K562 (cell line): ENCODE results near the gene SRBD1. TPM values are rescaled to one million over a fixed set of nuclear protein-coding genes. Genes with fewer than 3 reads are reported as not detected.
A peak's percentile ranks its signal among the peaks of the same experiment; 100 is the strongest.

ENCODE experiments used
- BACH1 ChIP-seq: fragments of 200-800 bp; sonication (Bioruptor generic); IDR thresholded peaks from 2 replicates; pipeline ENCODE4 v1.6.1; 2016; ENCODE audit warnings: missing genetic modification characterization, missing compliant biosample characterization
- E2F8 ChIP-seq: fragments of 450-650 bp; IDR thresholded peaks from 2 replicates; pipeline ENCODE4 v1.7.1; 2018; ENCODE audit warnings: mild to moderate bottlenecking, low read depth; ENCODE audit not compliant: partially characterized antibody
- POLR2A ChIP-seq: fragments of 450-650 bp; conservative IDR thresholded peaks from 2 replicates; pipeline ENCODE4 v1.6.1; 2016
- ZBTB11 ChIP-seq, 3 experiments: fragments of 200-800 bp in 1 of 3; fragments of 250-450 bp in 1 of 3; fragments of 450-650 bp in 1 of 3; sonication (Bioruptor Pico) in 1 of 3; sonication (Bioruptor generic) in 1 of 3; formaldehyde crosslinking in 1 of 3; IDR thresholded peaks; 2 replicates each; pipeline versions ENCODE4 v1.6.1 to v1.8.0; 2016 to 2022; ENCODE audit warnings: mild to moderate bottlenecking in 2 of 3, missing genetic modification characterization in 2 of 3, missing compliant biosample characterization in 1 of 3, moderate library complexity in 1 of 3
- ZNF175 ChIP-seq: fragments of 200-800 bp; sonication (Bioruptor generic); IDR thresholded peaks from 2 replicates; pipeline ENCODE4 v1.6.1; 2016; ENCODE audit warnings: low read depth, mild to moderate bottlenecking, missing genetic modification characterization, missing compliant biosample characterization
- ZNF217 ChIP-seq: sonication (generic); formaldehyde crosslinking; IDR thresholded peaks from 2 replicates; pipeline ENCODE4 v1.8.0; 2022; ENCODE audit warnings: mild to moderate bottlenecking, missing genetic modification reagents
- polyA plus RNA-seq, 8 experiments: library from polyadenylated mRNA; depleted of rRNA in 4 of 8; stranded (reverse) in 5 of 8; unstranded in 3 of 8; fragments of >200 nt; fragmentation: Nextera tagmentation in 2 of 8; fragmentation: Illumina TruSeq in 1 of 8; extraction: Ambion mirVana in 2 of 8; extraction: Trizol in 1 of 8; gene quantifications; 2 replicates each; pipeline versions ENCODE4 v1.2.1 to v1.2.3, GENCODE V29; 2011 to 2014; ENCODE audit warnings: inconsistent platforms in 1 of 8, missing spikeins in 1 of 8
- total RNA-seq, 7 experiments: library from RNA; depleted of rRNA in 6 of 7; stranded (reverse); fragments of >200 nt in 6 of 7; fragmentation: Illumina TruSeq in 2 of 7; extraction: Trizol in 2 of 7; gene quantifications; 2 replicates each; pipeline versions ENCODE4 v1.2.1 to v1.2.3, GENCODE V29; 2011 to 2021; ENCODE audit warnings: low replicate concordance in 1 of 7
- TF ChIP-seq, protein P1 (sequence below): fragments of 450-650 bp; IDR thresholded peaks from 2 replicates; pipeline ENCODE4 v1.6.1; 2017; ENCODE audit warnings: antibody characterized with exemption, mild to moderate bottlenecking

The SRBD1 gene
- total and polyA plus RNA-seq, 9 of the 15 experiments (the other 6 are each of a cell fraction or from before 2014, with no cell fraction given), result 6.9 to 23.2 (median 14.7) TPM

GRCh38 chr2:45616658-45617411, 5.8 kb upstream of the SRBD1 start (continued):
- TF ChIP-seq, protein P1, sequence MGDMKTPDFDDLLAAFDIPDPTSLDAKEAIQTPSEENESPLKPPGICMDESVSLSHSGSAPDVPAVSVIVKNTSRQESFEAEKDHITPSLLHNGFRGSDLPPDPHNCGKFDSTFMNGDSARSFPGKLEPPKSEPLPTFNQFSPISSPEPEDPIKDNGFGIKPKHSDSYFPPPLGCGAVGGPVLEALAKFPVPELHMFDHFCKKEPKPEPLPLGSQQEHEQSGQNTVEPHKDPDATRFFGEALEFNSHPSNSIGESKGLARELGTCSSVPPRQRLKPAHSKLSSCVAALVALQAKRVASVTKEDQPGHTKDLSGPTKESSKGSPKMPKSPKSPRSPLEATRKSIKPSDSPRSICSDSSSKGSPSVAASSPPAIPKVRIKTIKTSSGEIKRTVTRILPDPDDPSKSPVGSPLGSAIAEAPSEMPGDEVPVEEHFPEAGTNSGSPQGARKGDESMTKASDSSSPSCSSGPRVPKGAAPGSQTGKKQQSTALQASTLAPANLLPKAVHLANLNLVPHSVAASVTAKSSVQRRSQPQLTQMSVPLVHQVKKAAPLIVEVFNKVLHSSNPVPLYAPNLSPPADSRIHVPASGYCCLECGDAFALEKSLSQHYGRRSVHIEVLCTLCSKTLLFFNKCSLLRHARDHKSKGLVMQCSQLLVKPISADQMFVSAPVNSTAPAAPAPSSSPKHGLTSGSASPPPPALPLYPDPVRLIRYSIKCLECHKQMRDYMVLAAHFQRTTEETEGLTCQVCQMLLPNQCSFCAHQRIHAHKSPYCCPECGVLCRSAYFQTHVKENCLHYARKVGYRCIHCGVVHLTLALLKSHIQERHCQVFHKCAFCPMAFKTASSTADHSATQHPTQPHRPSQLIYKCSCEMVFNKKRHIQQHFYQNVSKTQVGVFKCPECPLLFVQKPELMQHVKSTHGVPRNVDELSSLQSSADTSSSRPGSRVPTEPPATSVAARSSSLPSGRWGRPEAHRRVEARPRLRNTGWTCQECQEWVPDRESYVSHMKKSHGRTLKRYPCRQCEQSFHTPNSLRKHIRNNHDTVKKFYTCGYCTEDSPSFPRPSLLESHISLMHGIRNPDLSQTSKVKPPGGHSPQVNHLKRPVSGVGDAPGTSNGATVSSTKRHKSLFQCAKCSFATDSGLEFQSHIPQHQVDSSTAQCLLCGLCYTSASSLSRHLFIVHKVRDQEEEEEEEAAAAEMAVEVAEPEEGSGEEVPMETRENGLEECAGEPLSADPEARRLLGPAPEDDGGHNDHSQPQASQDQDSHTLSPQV, result peak; percentile 41
- no peak for TF ChIP-seq ZNF217 (CRISPR knock-in tag)
- TF ChIP-seq ZBTB11 (CRISPR knock-in tag; IDR thresholded peaks at IDR 0.05), result no peak
- TF ChIP-seq ZNF175 (CRISPR knock-in tag), result no peak
- peak; percentile 96 for TF ChIP-seq BACH1 (tag)
- TF ChIP-seq E2F8, result no peak
- TF ChIP-seq POLR2A, result no peak
